ENCODE results near the gene CYP46A1. TPM values are rescaled to one million over a fixed set of nuclear protein-coding genes. Genes with fewer than 3 reads are reported as not detected.

CYP46A1 gene
- total RNA-seq, 2 experiments from 2014 or later: 0.26 to 0.33 TPM

- H3K9me3 Mint-ChIP-seq: peaks cover 2% of the 10 kb centered on the region
- POLR2A ChIA-PET: no interaction called here
- H3K36me3 Mint-ChIP-seq: no peaks in the 10 kb centered on the region
- ATAC-seq (ENCODE audit: low read depth) (no peak), DNase-seq (no peak)
- H3K27me3 Mint-ChIP-seq: peaks cover 2% of the 10 kb centered on the region
- H3K4me1 Mint-ChIP-seq: peaks cover 3% of the 10 kb centered on the region
- H3K4me3 Mint-ChIP-seq: no peak overlapping the region
- H3K27ac Mint-ChIP-seq: no peak overlapping the region
Observed at GRCh38 chr14:99673305-99674063, 10.6 kb upstream of the CYP46A1 start.

GRCh38 chr14:99674064-99674650, 9.9 kb upstream of the CYP46A1 start:
- DNase-seq (no peak), ATAC-seq (ENCODE audit: low read depth) (no peak)
- Mint-ChIP-seq H3K36me3 (no peaks in the 10 kb centered on the region), H3K27me3 (peaks cover 2% of the 10 kb centered on the region), H3K27ac (no peak overlapping the region), H3K4me1 (peaks cover 3% of the 10 kb centered on the region), H3K4me3 (no peak overlapping the region), H3K9me3 (peaks cover 5% of the 10 kb centered on the region)
- POLR2A ChIA-PET: no interaction called here

DNA sequence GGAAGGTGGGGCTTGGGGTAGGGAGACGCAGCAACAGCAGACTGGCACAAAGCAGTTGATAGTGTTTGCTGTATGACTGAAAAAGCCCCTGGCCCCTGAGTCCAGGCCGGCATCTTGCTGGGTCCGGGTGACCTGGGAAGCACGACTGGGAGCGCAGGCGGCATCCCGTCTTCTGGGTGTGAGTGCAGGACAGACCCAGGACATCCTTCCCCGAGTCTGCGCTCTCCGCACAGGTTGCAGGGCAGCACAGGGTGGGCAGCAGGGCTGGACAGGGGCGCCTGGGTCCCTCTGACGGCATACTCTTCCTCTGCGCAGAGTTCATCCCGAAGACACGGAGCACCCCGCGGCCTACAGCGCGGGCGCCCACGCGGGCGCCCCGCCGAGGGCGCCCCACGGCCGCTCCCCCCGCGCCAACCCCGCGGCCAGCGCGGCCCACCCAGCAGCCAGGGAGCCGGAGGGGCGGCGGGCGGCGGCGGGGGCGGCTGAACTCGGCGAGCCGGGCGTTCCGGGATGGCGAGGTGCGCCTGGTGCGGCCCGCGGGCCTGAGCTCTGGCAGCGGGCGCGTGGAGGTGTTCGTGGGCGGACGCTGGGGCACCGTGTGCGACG, 9.2 kb upstream of the CYP46A1 start:
- DNase-seq (no peak), ATAC-seq (ENCODE audit: low read depth) (no peak)
- Mint-ChIP-seq H3K4me1 (peaks cover 3% of the 10 kb centered on the region), H3K27me3 (peaks cover 2% of the 10 kb centered on the region), H3K27ac (no peak overlapping the region), H3K4me3 (no peak overlapping the region), H3K9me3 (peaks cover 6% of the 10 kb centered on the region), H3K36me3 (no peaks in the 10 kb centered on the region)
- POLR2A ChIA-PET: no interaction called here

DNA sequence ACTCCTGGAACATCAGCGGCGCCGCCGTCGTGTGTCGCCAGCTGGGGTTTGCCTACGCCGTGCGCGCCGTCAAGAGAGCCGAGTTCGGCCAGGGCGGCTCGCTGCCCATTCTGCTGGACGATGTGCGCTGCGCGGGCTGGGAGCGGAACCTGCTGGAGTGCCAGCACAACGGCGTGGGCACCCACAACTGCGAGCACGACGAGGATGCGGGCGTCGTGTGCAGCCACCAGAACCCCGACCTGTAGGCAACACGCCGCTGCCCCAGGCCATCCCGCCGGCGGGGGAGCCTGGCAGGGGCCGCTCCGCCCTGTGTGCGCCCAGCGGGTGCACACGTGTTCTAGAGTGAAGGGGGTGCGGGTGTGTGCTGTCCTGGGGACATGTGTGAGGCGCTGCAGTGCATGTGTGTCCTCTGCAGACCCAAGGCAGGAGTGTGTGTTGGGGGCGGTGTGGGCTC, 8.7 kb upstream of the CYP46A1 start:
- H3K4me3 Mint-ChIP-seq: no peak overlapping the region
- ATAC-seq (ENCODE audit: low read depth) (no peak), DNase-seq (no peak)
- POLR2A ChIA-PET: no interaction called here
- H3K27ac Mint-ChIP-seq: no peak overlapping the region
- H3K4me1 Mint-ChIP-seq: peaks cover 3% of the 10 kb centered on the region
- H3K9me3 Mint-ChIP-seq: peaks cover 6% of the 10 kb centered on the region
- H3K27me3 Mint-ChIP-seq: peaks cover 2% of the 10 kb centered on the region
- H3K36me3 Mint-ChIP-seq: no peaks in the 10 kb centered on the region

GRCh38 chr14:99675951-99676350, 8.1 kb upstream of the CYP46A1 start:
- Mint-ChIP-seq H3K27ac (no peak overlapping the region), H3K27me3 (peaks cover 2% of the 10 kb centered on the region), H3K4me3 (no peak overlapping the region), H3K9me3 (peaks cover 6% of the 10 kb centered on the region), H3K4me1 (peaks cover 3% of the 10 kb centered on the region), H3K36me3 (no peaks in the 10 kb centered on the region)
- no peak for DNase-seq
- no peak for ATAC-seq (ENCODE audit: low read depth)
- POLR2A ChIA-PET: no interaction called here

DNA sequence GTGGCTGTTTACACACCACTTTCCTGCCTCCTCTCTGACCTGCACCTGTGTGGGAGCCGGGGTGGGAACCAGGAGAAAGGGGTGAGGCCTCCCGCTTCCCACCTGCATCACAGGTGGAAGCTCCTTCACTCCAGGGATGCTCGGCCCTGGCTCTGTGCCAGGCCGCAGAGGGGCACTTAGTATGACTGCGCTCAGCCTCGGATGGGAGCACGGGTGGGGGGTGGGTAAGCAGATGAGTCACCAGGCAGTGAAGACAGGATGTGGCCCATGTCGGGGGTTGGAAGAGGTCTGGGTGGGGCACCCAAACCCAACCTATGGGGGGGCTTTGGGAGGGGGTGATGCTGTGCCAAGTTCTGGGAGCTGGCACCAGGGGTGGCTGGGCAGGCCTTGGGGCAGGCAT, 7.4 kb upstream of the CYP46A1 start:
- H3K4me1 Mint-ChIP-seq: peaks cover 3% of the 10 kb centered on the region
- no peak overlapping the region for H3K4me3 Mint-ChIP-seq
- ATAC-seq (ENCODE audit: low read depth) (no peak), DNase-seq (no peak)
- peaks cover 6% of the 10 kb centered on the region for H3K9me3 Mint-ChIP-seq
- H3K36me3 Mint-ChIP-seq: no peaks in the 10 kb centered on the region
- POLR2A ChIA-PET: interaction anchor here (0.5 kb wide), 1 partner anchor 65 kb away, joined by 3 read pairs; no protein-coding TSS in a partner anchor
- H3K27me3 Mint-ChIP-seq: peaks cover 2% of the 10 kb centered on the region
- H3K27ac Mint-ChIP-seq: no peak overlapping the region

DNA sequence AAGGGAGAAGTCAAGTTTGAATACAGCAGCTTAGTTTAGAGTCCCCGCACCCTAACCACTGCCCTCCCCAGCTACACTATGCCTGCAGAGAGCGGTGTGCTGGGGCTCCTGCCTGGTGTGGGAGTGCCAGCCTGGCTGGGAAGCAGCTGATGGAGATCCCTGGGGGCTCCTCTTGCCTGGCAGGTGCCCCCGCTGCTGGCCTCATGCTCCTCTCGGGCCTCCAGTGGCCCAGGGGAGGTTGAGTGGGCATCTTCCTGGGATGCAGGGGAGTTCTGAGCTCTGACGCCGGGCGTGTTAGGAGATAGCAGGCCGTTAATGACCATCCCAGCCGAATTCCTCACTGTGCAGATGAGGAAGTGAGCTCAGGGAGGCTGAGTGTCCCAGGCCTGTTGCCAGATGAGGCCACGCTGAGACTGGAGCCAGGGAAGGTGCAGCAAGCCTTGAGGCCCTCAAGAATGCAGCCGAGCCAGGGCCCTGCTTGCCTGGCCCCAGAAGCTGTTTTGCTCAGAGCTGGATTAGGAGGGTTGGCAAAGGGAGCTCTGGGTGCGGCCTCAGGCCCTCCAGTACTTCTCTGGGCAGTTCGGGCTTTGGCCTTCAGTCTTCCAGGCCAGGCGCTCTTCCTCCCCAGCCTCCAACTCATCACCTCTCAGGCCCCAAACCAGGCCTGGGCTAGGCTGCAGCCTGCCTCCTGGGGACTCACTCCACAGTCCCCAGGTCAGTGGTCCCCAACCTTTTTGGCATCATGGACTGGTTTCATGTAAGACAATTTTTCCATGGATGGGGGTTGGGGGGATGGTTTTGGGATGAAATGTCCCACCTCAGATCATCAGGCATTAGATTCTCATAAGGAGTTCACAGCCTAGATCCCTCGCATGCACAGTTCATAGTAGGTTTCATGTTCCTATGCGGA, 6.6 kb upstream of the CYP46A1 start:
- no peak for ATAC-seq (ENCODE audit: low read depth)
- Mint-ChIP-seq H3K27ac (no peak overlapping the region), H3K36me3 (no peaks in the 10 kb centered on the region), H3K4me3 (no peak overlapping the region), H3K4me1 (peaks cover 3% of the 10 kb centered on the region), H3K27me3 (peaks cover 2% of the 10 kb centered on the region), H3K9me3 (peaks cover 6% of the 10 kb centered on the region)
- POLR2A ChIA-PET: interaction anchor here (0.6 kb wide), 1 partner anchor 492 kb away, joined by 3 read pairs; no protein-coding TSS in a partner anchor
- no peak for DNase-seq

- H3K4me1 Mint-ChIP-seq: peaks cover 6% of the 10 kb centered on the region
- ATAC-seq (ENCODE audit: low read depth): no peak
- no peak overlapping the region for H3K27ac Mint-ChIP-seq
- peaks cover 6% of the 10 kb centered on the region for H3K9me3 Mint-ChIP-seq
- no peaks in the 10 kb centered on the region for H3K36me3 Mint-ChIP-seq
- peaks cover 2% of the 10 kb centered on the region for H3K27me3 Mint-ChIP-seq
- H3K4me3 Mint-ChIP-seq: no peak overlapping the region
- POLR2A ChIA-PET: no interaction called here
- DNase-seq: no peak
Observed at GRCh38 chr14:99678198-99678597, 5.9 kb upstream of the CYP46A1 start.

DNA sequence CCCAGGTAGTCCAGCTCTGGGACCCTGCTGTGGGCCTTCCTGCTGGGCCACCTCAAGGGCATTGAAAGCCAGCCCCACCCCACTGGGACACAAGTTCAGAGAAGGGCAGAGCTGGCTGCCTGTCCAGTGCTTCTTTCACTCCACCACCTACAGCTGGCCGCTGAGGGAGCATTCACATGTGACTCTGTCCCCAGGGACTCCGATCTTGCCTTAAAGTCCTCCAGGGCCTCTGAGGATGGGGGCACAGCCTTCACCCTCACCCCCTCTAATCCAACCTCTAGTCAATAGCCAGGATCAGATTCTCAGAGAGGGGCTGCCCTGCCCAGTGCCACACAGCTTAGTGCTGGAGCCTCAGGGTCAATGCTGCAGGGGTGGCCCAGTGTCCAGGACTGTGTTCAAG, 5.0 kb upstream of the CYP46A1 start:
- POLR2A ChIA-PET: no interaction called here
- Mint-ChIP-seq H3K27me3 (peaks cover 2% of the 10 kb centered on the region), H3K27ac (no peak overlapping the region), H3K9me3 (peaks cover 6% of the 10 kb centered on the region), H3K4me3 (no peak overlapping the region), H3K36me3 (no peaks in the 10 kb centered on the region), H3K4me1 (peaks cover 6% of the 10 kb centered on the region)
- no peak for DNase-seq
- ATAC-seq (ENCODE audit: low read depth): no peak

DNA sequence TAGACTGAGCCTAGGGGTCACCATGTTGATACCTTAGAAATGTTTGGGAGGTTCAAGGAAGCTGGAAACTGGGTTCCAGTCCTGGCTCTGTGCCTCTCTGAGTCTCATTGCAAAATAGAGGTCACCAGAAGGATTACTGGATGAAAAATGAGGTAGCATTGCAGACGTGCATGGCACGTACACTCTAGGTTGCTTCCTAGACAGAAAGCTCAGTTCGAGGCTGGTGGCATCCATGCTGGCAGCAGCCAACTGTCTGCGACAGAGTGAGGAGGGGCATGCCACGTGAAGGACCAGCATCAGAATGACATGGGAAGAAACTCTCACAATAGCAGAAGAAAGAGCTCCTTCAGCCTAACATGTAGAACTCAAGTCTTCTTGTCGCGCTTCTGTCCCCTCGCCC, 4.6 kb upstream of the CYP46A1 start:
- H3K36me3 Mint-ChIP-seq: no peaks in the 10 kb centered on the region
- POLR2A ChIA-PET: no interaction called here
- H3K4me1 Mint-ChIP-seq: peaks cover 6% of the 10 kb centered on the region
- no peak overlapping the region for H3K27ac Mint-ChIP-seq
- peaks cover 2% of the 10 kb centered on the region for H3K27me3 Mint-ChIP-seq
- no peak for ATAC-seq (ENCODE audit: low read depth)
- DNase-seq: no peak
- no peak overlapping the region for H3K4me3 Mint-ChIP-seq
- H3K9me3 Mint-ChIP-seq: peaks cover 6% of the 10 kb centered on the region

GRCh38 chr14:99679996-99680395, 4.1 kb upstream of the CYP46A1 start:
- Mint-ChIP-seq H3K4me3 (no peak overlapping the region), H3K9me3 (peaks cover 6% of the 10 kb centered on the region), H3K4me1 (peaks cover 6% of the 10 kb centered on the region), H3K27ac (no peak overlapping the region), H3K27me3 (peaks cover 2% of the 10 kb centered on the region), H3K36me3 (no peaks in the 10 kb centered on the region)
- DNase-seq (no peak), ATAC-seq (ENCODE audit: low read depth) (no peak)
- POLR2A ChIA-PET: no interaction called here

DNA sequence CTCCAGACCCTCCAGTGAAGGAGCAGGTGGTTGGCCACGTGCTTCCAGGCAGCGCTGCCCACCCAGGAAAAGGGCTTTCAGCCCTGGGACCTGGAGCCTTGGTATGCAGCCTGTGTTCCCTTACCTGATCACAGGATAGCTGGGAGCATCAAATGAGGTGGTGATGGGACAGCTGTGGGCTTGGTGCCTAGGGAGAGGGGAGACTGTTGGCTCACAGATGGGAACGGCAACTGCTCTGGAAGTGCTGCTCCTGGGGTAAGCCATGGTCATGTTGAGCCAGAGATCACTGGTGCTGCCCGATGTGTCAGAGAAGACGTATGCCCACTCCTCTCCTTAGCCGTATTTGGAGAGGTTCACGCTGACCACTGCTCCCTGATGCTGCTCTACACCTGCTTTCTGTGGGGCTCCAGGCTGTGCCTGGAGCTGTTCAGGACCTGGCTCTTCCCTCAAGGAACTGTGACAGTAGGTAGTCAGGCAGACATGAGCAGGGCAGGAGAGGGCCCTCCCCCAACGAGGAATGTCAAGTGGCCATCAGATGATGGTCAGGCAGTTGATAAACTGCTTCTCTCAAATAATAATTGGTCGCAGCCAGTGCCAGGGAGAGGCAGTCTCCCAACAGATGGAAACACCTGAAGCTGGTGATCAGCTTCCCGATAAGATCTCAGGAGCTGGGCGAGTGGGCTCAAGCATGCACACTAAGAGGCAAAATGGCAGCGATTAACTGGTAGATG, 2.8 kb upstream of the CYP46A1 start:
- H3K36me3 Mint-ChIP-seq: no peaks in the 10 kb centered on the region
- peaks cover 6% of the 10 kb centered on the region for H3K9me3 Mint-ChIP-seq
- H3K27me3 Mint-ChIP-seq: peaks cover 15% of the 10 kb centered on the region
- H3K27ac Mint-ChIP-seq: no peak overlapping the region
- POLR2A ChIA-PET: no interaction called here
- DNase-seq (no peak), ATAC-seq (ENCODE audit: low read depth) (no peak)
- H3K4me3 Mint-ChIP-seq: no peak overlapping the region
- peaks cover 9% of the 10 kb centered on the region for H3K4me1 Mint-ChIP-seq

DNA sequence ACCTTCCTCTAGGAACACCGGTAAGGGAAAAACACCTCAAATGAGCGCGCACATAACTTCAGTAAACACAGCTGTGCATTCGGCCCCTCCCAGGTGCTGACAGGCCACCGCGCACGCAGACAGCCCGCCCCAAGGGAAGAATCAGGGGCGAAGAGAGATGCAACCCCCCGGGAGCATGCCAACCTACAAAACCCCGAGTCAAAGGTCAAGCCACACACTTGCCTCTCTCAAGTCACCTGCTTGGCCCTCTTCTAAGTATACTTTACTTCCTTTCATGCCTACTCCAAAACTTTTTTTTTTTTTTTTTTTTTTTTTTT, 2.3 kb upstream of the CYP46A1 start:
- POLR2A ChIA-PET: no interaction called here
- Mint-ChIP-seq H3K9me3 (peaks cover 6% of the 10 kb centered on the region), H3K27me3 (peaks cover 19% of the 10 kb centered on the region), H3K4me1 (peaks cover 6% of the 10 kb centered on the region), H3K36me3 (no peaks in the 10 kb centered on the region), H3K27ac (no peak overlapping the region), H3K4me3 (no peak overlapping the region)
- DNase-seq: no peak
- ATAC-seq (ENCODE audit: low read depth): no peak
